Stimulated activated CD4-positive, alpha-beta T cell treated with anti-CD3 and anti-CD28 coated beads, Interleukin-15, amount 100 ng/mL, for 24 hours (primary cell): ENCODE results near the gene KRTAP5-3.
"Not testable (repeated sequence)": the region's sequence is repeated elsewhere in the genome, so short reads cannot be mapped to it uniquely, and the experiment has no call there.

Experiments used
- DNase-seq: peaks from one replicate; pipeline ENCODE4 v3.0.0-alpha.2; 2020

KRTAP5-3 gene, protein sequence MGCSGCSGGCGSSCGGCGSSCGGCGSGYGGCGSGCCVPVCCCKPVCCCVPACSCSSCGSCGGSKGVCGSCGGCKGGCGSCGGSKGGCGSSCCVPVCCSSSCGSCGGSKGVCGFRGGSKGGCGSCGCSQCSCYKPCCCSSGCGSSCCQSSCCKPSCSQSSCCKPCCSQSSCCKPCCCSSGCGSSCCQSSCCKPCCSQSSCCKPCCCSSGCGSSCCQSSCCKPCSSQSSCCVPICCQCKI

GRCh38 chr11:1608363-1608762 is at the start of gene KRTAP5-3:
TSS of gene KRTAP5-3 (minus strand) at chr11:1608463. CDS start at chr11:1608385, 78 bp downstream.
- DNase-seq = no peak

DNA sequence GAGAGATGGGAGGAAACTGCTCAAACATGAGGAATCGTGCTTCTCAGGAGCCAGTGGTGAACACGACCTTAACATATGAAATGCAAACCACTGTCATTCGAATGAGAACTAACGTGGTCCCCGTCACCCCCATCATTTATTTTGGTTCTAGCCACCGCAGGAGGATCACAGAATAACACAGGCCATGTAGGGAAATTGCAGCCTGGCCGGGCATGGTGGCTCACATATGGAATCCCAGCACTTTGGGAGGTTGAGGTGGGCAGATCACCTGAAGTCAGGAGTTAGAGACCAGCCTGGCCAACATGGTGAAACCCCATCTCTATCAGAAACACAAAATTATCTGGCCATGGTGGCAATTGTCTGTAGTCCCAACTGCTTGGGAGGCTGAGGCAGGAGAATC is 48.4 kb upstream of the KRTAP5-3 start:
- DNase-seq = no peak

DNA sequence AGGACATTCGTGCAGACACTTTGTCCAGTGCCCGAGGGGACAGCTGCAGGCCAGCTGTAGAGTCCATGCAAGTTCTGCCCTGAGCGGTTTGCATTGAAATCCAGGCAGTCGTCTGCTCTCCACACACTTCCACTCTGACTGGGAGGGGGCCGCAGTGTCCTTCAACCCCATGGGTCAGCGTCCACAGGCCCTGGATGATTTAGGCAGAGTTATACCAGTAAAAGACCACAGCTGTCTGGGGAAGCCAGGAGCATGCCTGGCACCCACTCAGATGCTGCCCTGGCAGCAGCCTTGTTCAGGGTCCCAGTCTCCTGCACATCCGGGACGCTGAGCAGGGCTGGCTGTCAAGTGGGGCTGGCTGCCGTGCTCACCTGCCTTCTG is 47.8 kb upstream of the KRTAP5-3 start:
- DNase-seq = no peak

GRCh38 chr11:1655168-1656060 is 47.2 kb upstream of the KRTAP5-3 start:
- DNase-seq = no peak

DNA sequence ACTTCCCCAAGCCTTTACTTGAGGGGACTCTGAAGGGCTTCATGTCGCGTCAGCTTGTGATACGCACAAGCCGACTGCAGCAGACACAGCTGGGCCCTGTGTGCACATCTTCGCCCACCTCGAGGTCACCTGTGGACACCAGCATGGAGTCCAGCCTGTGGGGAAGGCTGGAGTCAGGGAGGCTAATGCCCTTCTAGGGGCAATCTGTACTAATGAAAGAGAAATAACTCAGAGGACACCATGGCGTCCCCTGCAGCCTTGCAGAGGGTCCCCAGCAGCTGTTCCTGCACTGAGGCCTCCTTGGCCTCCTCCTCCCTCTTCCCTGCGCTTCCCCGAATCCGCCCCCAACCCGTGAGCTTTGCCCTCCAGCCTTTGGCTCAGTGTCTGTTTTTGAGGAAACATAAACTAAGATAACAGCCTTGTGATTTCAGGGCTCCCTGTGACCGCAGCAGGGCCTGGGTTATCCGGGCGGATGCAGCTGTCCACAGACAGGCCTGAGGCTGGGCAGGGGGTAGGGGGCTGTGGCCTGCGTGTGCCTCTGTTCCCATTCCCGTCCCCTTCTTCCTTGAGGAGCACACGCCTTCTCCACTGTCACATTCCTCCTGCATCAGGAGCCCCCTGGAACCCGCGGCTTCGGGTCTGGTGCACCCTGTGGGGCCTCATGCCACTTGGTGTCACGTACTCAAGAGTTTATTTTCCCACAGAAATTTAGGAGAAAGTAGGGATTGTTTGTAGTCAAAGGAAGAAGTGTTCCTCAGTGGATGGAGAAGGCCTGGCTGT is 46.3 kb upstream of the KRTAP5-3 start:
- no peak for DNase-seq

DNA sequence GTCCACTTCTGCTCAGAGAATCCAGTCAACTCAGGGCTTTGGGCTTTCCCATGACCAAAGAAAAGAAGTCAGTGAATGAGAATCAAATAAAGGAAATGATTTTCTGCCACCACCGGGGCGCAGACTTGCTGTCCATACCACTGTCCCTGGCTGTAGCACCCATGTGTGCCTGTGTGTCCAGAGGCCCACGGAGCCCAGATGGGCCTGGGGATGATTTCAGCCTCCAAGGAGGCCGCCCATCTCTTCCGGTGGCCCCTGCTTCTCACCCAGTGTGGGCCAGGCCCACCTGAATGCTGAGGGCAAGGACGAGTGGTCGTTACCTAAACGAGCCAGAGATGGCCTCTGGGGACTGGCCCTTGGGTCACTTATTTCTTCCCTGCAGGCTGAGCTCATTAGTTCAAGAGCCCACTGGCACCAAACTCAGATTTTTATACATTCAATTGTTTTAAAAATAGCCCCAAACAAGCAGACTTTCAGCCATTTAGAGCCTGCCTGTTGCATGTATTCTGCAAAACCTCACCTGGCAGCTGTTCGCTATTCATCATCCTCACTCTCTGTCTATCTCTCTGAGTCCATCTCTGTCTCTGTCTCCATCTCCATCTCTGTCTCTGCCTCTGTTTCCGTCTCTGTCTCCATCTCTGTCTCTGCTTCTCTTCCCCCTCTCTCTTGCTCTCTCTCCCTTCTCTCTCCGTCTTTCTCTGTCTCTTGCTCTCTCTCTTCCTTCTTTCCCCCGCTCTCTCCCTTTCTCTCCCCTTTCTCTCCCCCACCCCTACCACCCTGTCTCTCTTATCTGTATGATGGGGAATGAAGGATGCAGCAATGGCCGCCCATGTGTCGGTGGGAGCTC is 45.5 kb upstream of the KRTAP5-3 start:
- no peak for DNase-seq

DNA sequence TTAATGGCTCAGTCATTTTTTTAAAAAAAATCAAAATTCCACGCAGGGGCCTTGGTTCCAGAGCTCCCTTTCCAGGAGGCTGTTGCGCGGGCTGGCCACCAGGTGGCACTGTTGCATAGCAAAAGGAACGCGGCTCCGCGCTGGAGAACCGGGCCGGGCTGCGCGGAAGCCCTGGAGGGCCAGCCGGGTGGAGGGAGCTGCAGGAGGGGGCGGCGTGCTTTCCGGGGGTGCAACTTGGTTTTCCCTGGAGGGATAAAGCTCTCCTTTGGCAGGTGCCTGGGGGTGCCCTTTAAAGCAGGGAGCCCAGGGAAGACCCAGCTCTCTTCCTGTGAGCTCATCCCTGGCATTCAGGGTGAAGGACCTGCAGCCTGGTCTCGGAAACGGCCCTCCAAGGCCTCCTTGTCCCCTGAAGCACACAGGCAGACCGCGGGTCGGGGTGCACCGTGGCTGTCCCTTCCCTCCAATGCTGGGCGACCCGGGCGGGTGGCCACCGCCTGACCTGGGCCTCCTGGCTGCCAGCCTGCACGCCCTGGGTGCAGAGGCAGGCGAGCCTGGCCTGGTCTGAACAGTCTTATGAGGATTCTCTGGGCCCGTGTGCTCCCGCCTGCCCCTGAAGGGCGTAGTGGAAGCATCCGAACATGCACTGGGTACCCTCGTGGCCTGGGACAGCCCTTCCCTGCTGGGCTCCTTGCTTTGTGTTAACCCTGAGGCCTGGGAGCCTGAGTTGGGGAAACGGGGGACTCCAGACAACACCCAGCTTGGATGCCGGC is 44.7 kb upstream of the KRTAP5-3 start:
- peak; percentile 82 for DNase-seq

DNA sequence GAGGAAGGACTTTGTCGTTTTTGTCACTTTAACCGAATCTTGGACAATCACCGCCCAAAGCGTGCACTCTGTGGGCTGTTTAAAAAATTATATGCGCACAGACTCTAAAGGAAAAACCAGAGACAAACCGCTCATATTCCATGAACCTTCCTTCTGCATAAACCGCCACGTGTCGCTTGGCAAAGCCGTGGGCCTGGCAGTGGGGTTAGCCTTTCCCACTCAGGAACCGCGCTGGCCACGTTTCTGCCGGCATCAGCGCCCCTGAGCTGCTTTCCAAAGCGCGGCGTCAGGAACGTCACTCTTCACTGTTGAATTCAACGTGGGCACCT is 44.1 kb upstream of the KRTAP5-3 start:
- no peak for DNase-seq

DNA sequence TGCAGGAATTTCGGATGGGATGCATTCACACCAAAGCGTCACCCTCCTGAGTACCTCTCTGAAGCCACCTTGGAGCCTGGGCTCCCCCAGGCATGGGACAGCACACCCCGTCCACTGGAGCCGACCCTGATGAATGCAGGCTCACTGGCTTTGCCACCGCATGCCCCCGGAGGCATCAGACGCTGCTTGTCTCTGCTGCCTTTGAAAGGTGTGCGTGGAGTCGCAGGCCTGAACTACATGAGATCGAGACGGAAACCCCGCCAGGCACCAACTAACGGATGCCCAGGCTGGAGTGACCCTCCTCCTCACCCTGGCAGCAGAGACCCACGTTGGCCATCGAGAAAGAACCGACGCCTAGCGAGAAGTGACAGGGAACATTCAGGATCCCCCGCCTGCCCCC is 43.8 kb upstream of the KRTAP5-3 start:
- no peak for DNase-seq

GRCh38 chr11:1651411-1651980 is 43.2 kb upstream of the KRTAP5-3 start:
- DNase-seq = no peak

GRCh38 chr11:1650918-1651262 is 42.6 kb upstream of the KRTAP5-3 start:
- no peak for DNase-seq

DNA sequence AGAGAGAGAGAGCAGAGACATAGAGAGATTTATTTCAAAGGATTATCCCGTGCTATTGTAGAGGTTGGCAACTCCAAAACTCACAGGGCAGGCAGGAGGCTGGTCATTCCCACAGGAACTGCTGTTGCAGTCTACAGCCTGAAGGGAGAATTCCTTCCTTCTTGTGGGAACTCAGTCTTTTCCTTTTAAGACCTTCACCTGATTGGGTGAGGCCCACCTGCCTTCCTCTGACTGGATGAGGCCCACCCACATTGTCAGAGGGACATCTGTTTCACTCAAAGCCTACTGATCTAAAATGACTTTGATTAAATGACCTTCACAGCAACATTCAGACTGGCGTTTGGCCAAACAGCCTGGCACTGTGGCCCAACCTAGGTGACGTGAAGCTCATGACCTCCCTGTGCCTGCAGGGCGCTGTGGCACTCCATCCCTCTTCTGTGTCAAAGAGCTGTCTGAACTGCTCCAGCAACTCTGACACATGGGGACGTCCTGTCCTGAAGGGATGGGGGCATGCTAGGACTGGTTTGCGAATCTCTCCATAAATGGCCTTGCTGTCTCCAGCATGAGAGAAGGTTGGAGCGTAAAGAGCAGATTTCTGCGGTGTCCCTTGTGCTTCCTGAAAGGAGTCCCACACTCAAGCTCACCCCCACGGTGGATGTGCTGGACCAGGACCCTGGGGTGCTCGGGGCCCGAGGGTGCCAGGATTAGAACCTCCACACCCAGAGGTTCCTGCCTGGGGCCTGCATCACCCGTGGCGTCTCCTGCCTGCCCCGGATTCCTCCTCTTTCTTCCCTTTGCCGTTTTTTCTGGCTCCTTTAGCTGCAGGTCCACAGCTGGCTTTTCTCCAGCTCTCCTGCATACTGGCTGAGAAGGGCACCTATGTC is 42.0 kb upstream of the KRTAP5-3 start:
- DNase-seq = no peak

DNA sequence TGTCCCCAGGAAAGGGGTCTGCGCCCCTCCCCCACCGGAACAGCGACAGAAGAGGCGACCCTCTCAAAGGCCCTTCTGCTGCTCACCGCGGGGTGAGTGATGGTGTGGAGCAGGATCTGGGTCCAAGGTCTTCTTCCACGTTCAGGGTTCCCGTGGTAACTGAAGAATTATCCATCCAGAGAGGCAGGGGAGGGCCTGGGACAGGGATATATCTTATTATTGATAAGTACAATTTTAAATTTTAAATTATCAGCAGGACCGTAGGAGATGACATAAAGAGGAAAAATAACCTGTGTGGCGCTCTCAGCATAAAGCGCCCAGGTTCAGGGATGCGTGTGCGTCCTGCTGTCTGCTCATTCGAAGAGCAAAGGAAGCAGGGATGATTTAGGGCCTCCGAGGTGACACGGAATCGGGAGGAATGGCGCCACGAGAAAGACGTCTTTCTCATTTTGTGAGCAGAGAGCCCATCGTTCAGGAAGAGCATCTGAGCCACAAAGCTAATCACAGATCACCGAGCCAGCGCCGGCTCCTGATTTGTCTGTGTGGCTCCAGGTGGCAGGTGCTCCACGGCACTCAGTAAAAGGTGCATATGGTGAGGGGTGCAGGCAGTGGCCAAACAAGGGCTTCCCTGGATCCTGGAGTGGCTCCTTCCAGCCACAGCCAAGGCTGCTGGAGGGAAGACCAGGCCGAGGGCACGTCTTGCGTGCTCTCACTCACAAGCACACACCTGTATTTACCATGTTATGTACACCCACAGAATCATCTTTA is 40.6 kb upstream of the KRTAP5-3 start:
- no peak for DNase-seq

- DNase-seq = no peak
These were observed 39.8 kb upstream of the KRTAP5-3 start for GRCh38 chr11:1647901-1648652.

GRCh38 chr11:1646540-1646939 is 38.3 kb upstream of the KRTAP5-3 start:
- not testable (repeated sequence) for DNase-seq

GRCh38 chr11:1645357-1645821 is 37.1 kb upstream of the KRTAP5-3 start:
- no peak for DNase-seq

- DNase-seq = no peak
These were observed 36.5 kb upstream of the KRTAP5-3 start for GRCh38 chr11:1644601-1645356.

- no peak for DNase-seq
These were observed 35.0 kb upstream of the KRTAP5-3 start for GRCh38 chr11:1643146-1643690.
